ENCODE measurements around the gene C19orf44.

GRCh38 chr19:16470541-16470910, 25.7 kb upstream of the C19orf44 start:
- TF ChIP-seq ZNF274 (IDR thresholded peaks at IDR 0.05; ENCODE audit: low read depth, low read length): no peak
- TF ChIP-seq YY1 (IDR thresholded peaks at IDR 0.05; ENCODE audit: insufficient read depth, insufficient read length): no peak

Measured in NT2/D1 (cell line).